ENCODE measurements around the gene SMAD3. TPM values are rescaled to one million over a fixed set of nuclear protein-coding genes. Genes with fewer than 3 reads are reported as not detected.

SMAD3 gene
- total and polyA plus RNA-seq, 2 of the 8 experiments (the other 6 are each of a cell fraction or from before 2014, with no cell fraction given) = 10.1 to 12.4 TPM

DNA sequence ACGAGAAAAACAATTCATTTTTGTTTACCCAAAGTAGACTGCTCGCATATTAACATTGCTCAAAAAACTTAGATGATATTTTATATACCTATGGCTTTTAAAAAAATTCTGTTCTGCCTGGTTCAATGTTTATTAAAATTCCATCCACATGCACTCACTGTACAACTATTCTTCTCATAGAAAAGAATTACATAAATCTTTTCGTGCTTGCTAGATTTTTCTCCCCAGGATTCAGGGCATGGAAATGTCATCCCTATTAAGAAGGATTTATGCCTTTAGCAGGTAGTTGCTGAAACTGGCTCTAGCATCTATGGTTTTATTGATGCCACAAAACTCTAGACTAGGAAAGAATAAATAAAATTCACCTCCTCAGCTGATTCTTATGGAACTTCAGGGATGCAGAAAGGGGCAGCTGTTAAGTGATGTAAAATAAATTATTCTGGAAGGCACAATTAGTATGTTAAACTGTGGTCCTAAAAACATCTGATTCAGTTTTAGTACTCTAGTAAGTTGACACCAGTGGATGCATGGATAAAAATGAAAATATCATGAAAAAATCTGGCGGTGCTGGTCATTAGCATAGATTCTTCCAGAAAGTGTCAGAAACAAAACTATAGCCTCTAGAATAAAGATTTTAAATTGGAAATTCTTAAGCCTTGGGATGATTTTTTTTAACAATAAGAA is 147.4 kb downstream of the SMAD3 start (continued):
- TF ChIP-seq CHD7 (IDR thresholded peaks at IDR 0.05; ENCODE audit: insufficient replicate concordance, low read length) (no peak), MAFK (IDR thresholded peaks at IDR 0.05; ENCODE audit: low read depth, low read length) (no peak), CHD2 (IDR thresholded peaks at IDR 0.05; ENCODE audit: low read length) (no peak), CBX8 (IDR thresholded peaks at IDR 0.05; ENCODE audit: borderline replicate concordance, low read depth, low read length) (no peak), TCF12 (IDR thresholded peaks at IDR 0.05; ENCODE audit: low read depth, low read length) (no peak), RFX5 (IDR thresholded peaks at IDR 0.05; ENCODE audit: borderline replicate concordance, low read depth, low read length) (no peak), BCL11A (IDR thresholded peaks at IDR 0.05; ENCODE audit: low read depth in 2 of 2, low read length in 2 of 2) (no peak), JUND (IDR thresholded peaks at IDR 0.05; ENCODE audit: low read length) (no peak), FOSL1 (IDR thresholded peaks at IDR 0.05; ENCODE audit: insufficient read depth, low read depth, low read length) (no peak)

All from H1 (cell line).